Natural killer cell (primary cell): ENCODE measurements around the gene TMCC1. TPM values are rescaled to one million over a fixed set of nuclear protein-coding genes. Genes with fewer than 3 reads are reported as not detected.

Experiments
- ATAC-seq, 3 donors: fragments of 150-1000 bp in 2 of 3; fragments of 200-7000 bp in 1 of 3; cut with Tn5 transposase; 1 replicate in 1 of 3; 2 replicates in 2 of 3; pipeline ENCODE4 v1.10.0; 2021; ENCODE audit warnings: mild to moderate bottlenecking in 2 of 3, moderate library complexity in 2 of 3
- DNase-seq, 2 donors: peaks; one replicate each; pipeline versions ENCODE4 v3.0.0 to v3.0.0-alpha.2; 2013 to 2021; ENCODE audit warnings: mixed read lengths in 1 of 2
- H3K27ac ChIP-seq: one replicate; pipeline ENCODE4 v1.5.1; 2013; ENCODE audit warnings: mild to moderate bottlenecking, low read length
- H3K27me3 ChIP-seq: one replicate; pipeline ENCODE4 v1.6.1; 2013; ENCODE audit warnings: low read length; ENCODE audit not compliant: control insufficient read depth, insufficient read depth
- H3K36me3 ChIP-seq: one replicate; pipeline ENCODE4 v1.6.1; 2013; ENCODE audit warnings: low read length; ENCODE audit not compliant: control insufficient read depth, insufficient read depth
- H3K4me1 ChIP-seq: one replicate; pipeline ENCODE4 v1.6.1; 2013; ENCODE audit warnings: low read length; ENCODE audit not compliant: control insufficient read depth, insufficient read depth
- H3K4me3 ChIP-seq: one replicate; pipeline ENCODE4 v1.5.1; 2013; ENCODE audit warnings: low read length
- H3K9me3 ChIP-seq: one replicate; pipeline ENCODE4 v1.6.1; 2013; ENCODE audit warnings: low read length; ENCODE audit not compliant: control insufficient read depth, insufficient read depth
- H3K27ac Mint-ChIP-seq, 2 donors: one replicate each; pipeline ENCODE4 v1.8.0; 2022; ENCODE audit warnings: mild to moderate bottlenecking in 2 of 2, mixed read lengths in 2 of 2, moderate library complexity in 1 of 2
- H3K27me3 Mint-ChIP-seq, 2 donors: one replicate each; pipeline ENCODE4 v1.8.0; 2022; ENCODE audit warnings: low read depth in 2 of 2, mixed read lengths in 2 of 2
- H3K36me3 Mint-ChIP-seq: one replicate; pipeline ENCODE4 v1.8.0; 2022; ENCODE audit warnings: mixed read lengths
- H3K4me1 Mint-ChIP-seq, 2 donors: one replicate each; pipeline ENCODE4 v1.8.0; 2022; ENCODE audit warnings: mixed read lengths in 2 of 2
- H3K4me3 Mint-ChIP-seq: one replicate; pipeline ENCODE4 v1.8.0; 2022; ENCODE audit warnings: mild to moderate bottlenecking, moderate library complexity, mixed read lengths
- H3K9me3 Mint-ChIP-seq, 2 donors: one replicate each; pipeline ENCODE4 v1.8.0; 2022; ENCODE audit warnings: mixed read lengths in 2 of 2
- CTCF ChIP-seq: fragments of 200-600 bp; IDR thresholded peaks from one replicate; pipeline ENCODE4 v1.8.0; 2022; ENCODE audit warnings: antibody characterized with exemption
- WGBS: methylation state at CpG from one replicate; pipeline ENCODE4 v1.1.7; 2013; ENCODE audit warnings: missing lambda C conversion rate; ENCODE audit not compliant: insufficient coverage; 5-methylcytosine and 5-hydroxymethylcytosine counted together
- intact Hi-C: fragments of 100-400 bp; cut with micrococcal nuclease; formaldehyde crosslinking; loops from one replicate; pipeline ENCODE4 v1.14.2; 2022
- total RNA-seq, 4 donors: library from RNA; stranded (reverse); fragments of 120-200 nt in 1 of 4; gene quantifications; one replicate each; pipeline versions ENCODE4 v1.2.3 to v1.2.4, GENCODE V29; 2013 to 2022

Gene TMCC1
- total RNA-seq, 3 donors from 2014 or later (not counting 1 experiment from before 2014, with no cell fraction given), result 26.4 to 36.7 (median 31.7) TPM

- H3K9me3 Mint-ChIP-seq, result no peaks in the 10 kb centered on the region
- intact Hi-C loops, result loop anchor here (10.0 kb wide), 1 partner anchor 475 kb away; no protein-coding TSS in a partner anchor
- 88% methylated on average over 6 of the region's 6 CpGs for WGBS
- peaks cover 0 to 8% of the 10 kb centered on the region in 2 donors for H3K27me3 Mint-ChIP-seq
- Histone ChIP-seq H3K36me3 (no peaks in the 10 kb centered on the region), H3K27me3 (no peaks in the 10 kb centered on the region), H3K4me3 (no peak overlapping the region), H3K9me3 (no peaks in the 10 kb centered on the region), H3K27ac (no peak overlapping the region), H3K4me1 (peaks cover 32% of the 10 kb centered on the region)
- H3K4me1 Mint-ChIP-seq, result peaks cover 10 to 31% of the 10 kb centered on the region in 2 donors
- H3K4me3 Mint-ChIP-seq, result no peak overlapping the region
- no peak for DNase-seq
- H3K36me3 Mint-ChIP-seq, result no peaks in the 10 kb centered on the region
- no peak for ATAC-seq
- H3K27ac Mint-ChIP-seq, result no peak overlapping the region
- TF ChIP-seq CTCF, result no peak
Observed at GRCh38 chr3:129619726-129620162, 273.8 kb downstream of the TMCC1 start.

- H3K36me3 ChIP-seq, result no peaks in the 10 kb centered on the region
- H3K9me3 Mint-ChIP-seq, result no peaks in the 10 kb centered on the region
- WGBS, result 56% methylated on average over 23 of the region's 23 CpGs
- no peak overlapping the region for H3K4me3 ChIP-seq
- no peak for TF ChIP-seq CTCF
- H3K36me3 Mint-ChIP-seq, result no peaks in the 10 kb centered on the region
- H3K27me3 Mint-ChIP-seq, result peaks cover 0 to 8% of the 10 kb centered on the region in 2 donors
- H3K9me3 ChIP-seq, result no peaks in the 10 kb centered on the region
- H3K27ac Mint-ChIP-seq, result peak overlapping the region in 1 of 2 donors; percentile 68
- H3K4me1 ChIP-seq, result peaks cover 26% of the 10 kb centered on the region
- no peak for DNase-seq
- ATAC-seq, result no peak
- H3K4me1 Mint-ChIP-seq, result peaks cover 12 to 32% of the 10 kb centered on the region in 2 donors
- H3K4me3 Mint-ChIP-seq, result no peak overlapping the region
- H3K27ac ChIP-seq, result no peak overlapping the region
- intact Hi-C loops, result no loop called here
- no peaks in the 10 kb centered on the region for H3K27me3 ChIP-seq
Observed at GRCh38 chr3:129618901-129619671, 274.4 kb downstream of the TMCC1 start.

GRCh38 chr3:129618186-129618820 lies 275.2 kb downstream of the TMCC1 start:
- Histone ChIP-seq H3K9me3 (no peaks in the 10 kb centered on the region), H3K27me3 (no peaks in the 10 kb centered on the region), H3K36me3 (no peaks in the 10 kb centered on the region), H3K4me1 (peaks cover 26% of the 10 kb centered on the region), H3K4me3 (no peak overlapping the region), H3K27ac (no peak overlapping the region)
- no peak for TF ChIP-seq CTCF
- no peaks in the 10 kb centered on the region for H3K9me3 Mint-ChIP-seq
- peak overlapping the region in 1 of 2 donors; percentile 68 for H3K27ac Mint-ChIP-seq
- no peak overlapping the region for H3K4me3 Mint-ChIP-seq
- ATAC-seq (no peak), DNase-seq (no peak)
- H3K4me1 Mint-ChIP-seq, result peaks cover 12 to 32% of the 10 kb centered on the region in 2 donors
- whole genome bisulfite sequencing, result 61% methylated on average over 15 of the region's 15 CpGs
- no peaks in the 10 kb centered on the region for H3K36me3 Mint-ChIP-seq
- intact Hi-C loops, result no loop called here
- H3K27me3 Mint-ChIP-seq, result peaks cover 0 to 8% of the 10 kb centered on the region in 2 donors
